Dedifferentiated amniotic fluid mesenchymal stem cell (primary cell): ENCODE measurements around the gene SCG5.
"Not testable (repeated sequence)": the region's sequence is repeated elsewhere in the genome, so short reads cannot be mapped to it uniquely, and the experiment has no call there.

Experiments used
- DNase-seq: peaks from one replicate; pipeline ENCODE4 v3.0.0-alpha.2; 2016; ENCODE audit errors: extremely low spot score

SCG5 gene, protein sequence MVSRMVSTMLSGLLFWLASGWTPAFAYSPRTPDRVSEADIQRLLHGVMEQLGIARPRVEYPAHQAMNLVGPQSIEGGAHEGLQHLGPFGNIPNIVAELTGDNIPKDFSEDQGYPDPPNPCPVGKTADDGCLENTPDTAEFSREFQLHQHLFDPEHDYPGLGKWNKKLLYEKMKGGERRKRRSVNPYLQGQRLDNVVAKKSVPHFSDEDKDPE

DNA sequence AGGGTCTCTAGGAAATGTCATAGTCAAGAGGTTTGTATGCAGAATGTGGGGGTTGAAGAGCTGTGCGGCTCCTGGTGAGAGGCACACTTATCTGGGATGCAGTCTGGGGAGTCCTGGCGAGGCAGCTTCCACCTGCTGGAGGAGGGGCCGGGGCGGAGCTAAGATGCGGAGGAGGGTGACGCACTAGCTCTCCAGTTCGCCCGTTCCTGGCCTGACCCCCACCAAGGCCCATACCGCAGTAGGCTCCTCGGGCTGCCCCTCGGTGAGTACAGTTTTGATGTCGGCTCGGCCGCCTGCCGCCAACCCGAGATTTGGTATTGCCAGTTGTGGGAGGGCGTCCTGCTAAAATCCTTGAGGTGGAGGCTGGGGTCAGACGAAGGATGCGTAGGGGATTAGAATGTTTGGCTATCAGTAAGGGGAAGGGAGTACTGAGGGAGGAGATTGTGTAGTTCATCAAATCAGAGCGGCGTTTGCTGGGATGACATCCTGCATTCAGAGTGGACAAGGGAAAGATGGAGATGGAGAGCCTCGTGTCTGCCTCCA lies at the start of gene SCG5:
TSS of gene SCG5 (plus strand) at position 194 of the 543 bp plus-strand sequence. CDS start 1,883 bp downstream, outside the sequence.
- DNase-seq = no peak

DNA sequence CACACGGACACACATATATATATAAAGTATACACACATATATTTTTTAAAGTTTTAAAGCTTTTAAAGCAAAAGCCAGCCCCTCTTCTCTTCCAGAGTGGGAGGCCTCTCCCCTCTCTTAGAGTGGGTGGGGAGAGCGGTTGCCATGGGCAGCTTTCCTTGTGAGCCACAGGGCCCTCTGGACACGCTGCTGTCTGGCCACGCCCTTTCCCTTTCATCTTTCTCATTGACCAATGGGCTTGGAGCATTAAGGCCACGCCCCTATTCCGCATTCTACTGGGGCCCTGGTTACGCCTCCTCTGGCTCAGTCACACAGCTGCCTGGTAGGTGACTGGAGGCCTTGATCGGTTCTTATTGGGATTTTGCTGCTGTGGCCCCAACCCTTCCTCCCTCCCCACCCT lies 48.4 kb upstream of the SCG5 start, which contains the start of gene GOLGA8N:
TSS of gene GOLGA8N (plus strand) at position 306 of the 400 bp plus-strand sequence.
- DNase-seq = not testable (repeated sequence)

DNA sequence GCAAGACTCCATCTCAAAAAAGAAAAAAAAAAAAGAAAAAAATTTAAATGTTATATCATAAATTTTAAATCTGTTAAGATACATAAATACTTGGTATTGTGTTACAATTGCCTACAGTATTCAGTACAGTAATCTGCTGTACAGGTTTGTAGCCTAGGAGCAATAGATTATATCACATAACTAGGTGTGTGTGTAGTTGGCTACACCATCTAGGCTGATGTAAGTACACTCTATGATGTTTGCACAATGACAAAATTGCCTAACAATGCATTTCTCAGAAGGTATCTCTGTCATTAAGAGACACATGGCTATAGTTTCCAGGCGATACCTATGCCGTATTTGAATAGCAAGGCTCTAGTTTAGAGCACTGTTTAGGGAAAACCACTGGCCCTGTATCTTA lies 32.0 kb upstream of the SCG5 start:
- DNase-seq = not testable (repeated sequence)

DNA sequence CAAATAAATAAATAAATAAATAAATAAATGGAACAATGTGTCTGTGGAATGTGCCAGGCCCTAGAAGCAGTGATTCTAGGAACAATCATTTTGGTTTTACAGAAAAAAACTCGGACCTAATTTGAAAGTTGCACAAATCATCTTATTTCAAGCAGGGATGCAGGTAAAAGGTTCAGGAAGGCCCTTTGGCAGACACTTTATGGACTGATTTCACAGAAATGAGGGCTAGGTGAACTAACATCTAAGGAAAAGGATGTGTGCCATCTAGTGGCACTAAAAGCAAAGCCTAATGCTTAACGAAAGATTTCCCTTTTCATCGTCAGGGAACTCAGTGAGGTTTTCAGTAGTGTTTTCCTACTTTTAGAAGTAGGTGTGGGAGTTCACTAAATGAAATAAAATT lies 30.8 kb upstream of the SCG5 start:
- not testable (repeated sequence) for DNase-seq

DNA sequence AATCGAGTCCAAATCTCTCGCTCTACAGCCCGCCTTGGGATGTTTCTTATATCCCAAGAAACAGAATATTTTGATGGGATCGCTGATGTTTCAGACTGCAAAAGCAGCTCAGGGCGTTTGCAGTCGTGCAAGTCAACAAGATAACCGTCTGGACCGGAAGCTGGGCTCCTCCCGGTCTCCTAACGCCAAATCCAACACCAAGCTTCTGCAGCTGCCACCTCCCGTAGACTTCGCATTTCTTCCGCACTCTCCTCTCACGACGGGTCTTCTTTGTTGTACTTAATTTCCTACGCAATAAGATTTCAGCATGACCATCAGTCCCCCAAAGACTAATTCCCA lies 26.8 kb upstream of the SCG5 start:
- DNase-seq = not testable (repeated sequence)

DNA sequence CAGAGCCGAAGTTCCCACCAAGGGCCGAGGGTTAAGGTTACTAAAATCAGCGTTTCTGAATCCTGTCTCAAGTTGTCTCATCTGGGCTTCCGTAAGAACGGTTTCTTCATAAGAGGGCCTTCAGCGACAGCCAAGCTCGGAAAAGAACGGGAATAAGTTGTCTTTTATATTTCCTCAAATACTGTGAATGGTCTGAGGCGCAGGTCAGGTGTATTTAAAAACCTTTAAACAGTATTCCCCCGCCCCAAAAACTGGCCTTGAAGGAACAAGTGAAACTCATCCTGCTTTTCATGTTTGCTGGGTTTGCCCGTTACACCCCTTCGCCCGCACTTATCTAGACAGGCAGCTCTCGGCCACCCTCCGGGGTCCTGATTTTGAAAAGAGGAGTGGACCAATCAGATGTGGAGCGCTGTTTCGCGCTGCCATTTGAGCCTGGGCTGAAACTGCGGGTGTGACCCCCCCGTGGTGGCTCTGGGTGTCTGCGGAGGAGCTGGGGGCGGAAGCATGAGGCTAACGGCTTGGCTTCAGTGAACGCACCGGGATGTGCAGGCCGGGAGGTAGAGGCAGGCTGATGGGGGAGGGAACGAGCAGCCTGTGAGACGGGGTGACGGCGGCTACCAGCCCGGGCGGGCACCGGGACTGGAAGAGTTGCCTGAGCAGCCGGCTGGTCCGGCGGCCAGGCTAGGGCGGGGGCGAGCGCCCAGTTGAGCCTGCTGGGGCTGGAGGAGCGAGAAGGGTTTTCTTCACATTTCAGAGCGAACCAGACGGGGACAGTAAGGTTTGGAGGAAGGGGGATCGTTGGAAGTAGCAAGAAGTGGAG lies 26.2 kb upstream of the SCG5 start, which contains the start of gene ARHGAP11A:
TSS of gene ARHGAP11A (plus strand) at position 454 of the 820 bp plus-strand sequence. CDS start 708 bp downstream, outside the sequence.
- peak; percentile 83 for DNase-seq

DNA sequence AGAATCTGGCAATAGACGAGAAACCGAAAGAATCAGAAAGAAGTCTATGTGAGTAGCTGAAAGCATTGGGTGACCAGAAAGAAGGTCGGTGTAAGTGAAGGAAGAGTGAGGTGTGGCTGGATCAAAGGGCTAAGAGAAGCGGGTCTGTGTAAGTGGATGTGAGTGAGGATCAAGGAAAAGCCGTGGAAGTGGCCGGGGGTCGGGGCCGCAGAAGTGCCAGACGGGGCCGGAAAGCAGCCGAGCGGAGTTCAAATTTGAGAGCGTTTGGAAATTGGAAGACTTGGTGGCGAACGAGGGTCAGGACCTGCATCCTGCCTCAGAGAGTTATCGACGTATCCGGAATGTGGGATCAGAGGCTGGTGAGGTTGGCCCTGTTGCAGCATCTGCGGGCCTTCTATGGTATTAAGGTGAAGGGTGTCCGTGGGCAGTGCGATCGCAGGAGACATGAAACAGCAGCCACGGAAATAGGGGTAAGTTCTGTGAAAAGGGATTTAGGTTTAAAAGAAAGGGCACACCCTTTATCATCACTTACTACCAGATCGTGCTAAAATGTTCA lies 25.6 kb upstream of the SCG5 start:
- DNase-seq = not testable (repeated sequence)

DNA sequence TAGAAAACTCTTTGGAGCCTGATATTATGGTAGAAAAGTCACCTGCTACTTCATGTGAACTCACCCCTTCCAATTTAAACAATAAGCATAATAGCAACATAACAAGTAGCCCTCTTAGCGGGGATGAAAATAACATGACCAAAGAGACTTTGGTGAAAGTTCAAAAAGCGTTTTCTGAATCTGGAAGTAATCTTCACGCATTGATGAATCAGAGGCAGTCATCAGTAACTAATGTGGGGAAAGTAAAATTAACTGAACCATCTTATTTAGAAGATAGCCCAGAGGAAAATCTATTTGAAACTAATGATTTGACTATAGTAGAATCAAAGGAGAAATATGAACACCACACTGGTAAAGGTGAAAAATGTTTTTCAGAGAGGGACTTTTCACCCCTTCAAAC lies 5.1 kb upstream of the SCG5 start:
- DNase-seq = no peak

DNA sequence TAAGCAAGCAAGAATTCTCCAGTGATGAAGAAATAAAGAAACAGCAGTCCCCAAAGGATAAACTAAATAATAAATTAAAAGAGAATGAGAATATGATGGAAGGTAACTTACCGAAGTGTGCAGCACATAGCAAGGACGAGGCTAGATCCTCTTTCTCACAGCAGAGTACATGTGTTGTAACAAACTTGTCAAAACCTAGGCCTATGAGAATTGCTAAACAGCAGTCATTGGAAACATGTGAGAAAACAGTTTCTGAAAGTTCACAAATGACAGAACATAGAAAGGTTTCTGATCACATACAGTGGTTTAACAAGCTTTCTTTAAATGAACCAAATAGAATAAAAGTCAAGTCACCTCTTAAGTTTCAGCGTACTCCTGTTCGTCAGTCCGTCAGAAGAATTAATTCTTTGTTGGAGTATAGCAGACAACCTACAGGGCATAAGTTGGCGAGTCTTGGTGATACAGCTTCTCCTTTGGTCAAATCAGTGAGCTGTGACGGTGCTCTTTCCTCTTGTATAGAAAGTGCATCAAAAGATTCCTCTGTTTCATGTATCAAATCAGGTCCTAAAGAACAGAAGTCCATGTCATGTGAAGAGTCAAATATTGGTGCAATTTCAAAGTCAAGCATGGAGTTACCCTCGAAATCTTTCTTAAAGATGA lies 4.5 kb upstream of the SCG5 start:
- DNase-seq = no peak

DNA sequence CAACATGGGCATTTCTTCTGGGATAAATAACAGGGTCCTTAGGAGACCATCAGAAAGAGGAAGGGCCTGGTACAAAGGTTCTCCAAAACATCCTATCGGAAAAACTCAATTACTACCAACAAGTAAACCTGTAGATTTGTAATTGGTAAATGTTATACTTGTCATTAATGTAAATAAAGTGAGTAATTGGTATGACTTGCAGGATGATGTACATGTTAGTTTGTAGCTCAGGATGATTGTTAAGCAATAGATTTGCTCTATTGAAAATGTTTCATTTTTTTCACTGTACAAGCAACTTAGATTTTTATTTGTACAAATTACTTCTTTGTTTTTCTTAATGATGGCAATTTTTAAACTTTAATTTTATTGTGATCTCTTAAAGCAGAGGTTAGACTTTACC lies 3.8 kb upstream of the SCG5 start:
- no peak for DNase-seq

DNA sequence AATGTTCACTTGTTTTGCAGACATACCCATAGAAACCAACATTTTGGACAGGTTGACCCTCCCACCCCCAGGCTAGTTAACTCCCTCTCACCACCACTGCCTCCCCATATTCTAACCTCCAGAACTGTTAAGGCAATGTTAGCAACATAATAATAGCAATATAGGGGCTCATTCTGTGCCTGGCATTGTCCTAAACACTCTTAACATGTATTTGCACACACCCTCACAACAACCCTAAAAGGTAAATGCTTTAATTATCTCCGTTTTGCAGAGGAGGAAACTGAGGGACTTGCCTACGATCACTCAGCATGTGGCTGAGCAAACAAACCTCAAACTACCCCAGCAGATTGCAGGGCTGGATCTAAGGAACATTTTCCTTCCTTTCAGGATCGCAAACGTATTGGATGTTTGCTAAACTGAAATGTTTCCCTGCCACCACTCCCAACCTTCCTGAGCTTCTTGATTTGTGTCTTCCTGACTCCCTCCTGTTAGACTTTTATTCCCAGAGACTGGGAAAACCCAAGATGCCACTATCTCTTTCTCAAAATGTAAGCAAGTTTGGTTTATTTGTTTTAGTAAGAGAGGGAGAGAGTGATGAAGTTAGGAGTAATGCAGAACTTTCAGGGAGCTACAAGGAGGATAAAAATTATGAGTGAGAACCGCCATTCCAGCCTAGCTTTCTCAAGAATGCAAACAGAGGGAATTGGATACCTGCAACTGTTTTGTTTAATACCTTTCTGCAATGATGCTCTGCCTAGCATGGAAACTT lies 1.3 kb downstream of the SCG5 start:
- no peak for DNase-seq

DNA sequence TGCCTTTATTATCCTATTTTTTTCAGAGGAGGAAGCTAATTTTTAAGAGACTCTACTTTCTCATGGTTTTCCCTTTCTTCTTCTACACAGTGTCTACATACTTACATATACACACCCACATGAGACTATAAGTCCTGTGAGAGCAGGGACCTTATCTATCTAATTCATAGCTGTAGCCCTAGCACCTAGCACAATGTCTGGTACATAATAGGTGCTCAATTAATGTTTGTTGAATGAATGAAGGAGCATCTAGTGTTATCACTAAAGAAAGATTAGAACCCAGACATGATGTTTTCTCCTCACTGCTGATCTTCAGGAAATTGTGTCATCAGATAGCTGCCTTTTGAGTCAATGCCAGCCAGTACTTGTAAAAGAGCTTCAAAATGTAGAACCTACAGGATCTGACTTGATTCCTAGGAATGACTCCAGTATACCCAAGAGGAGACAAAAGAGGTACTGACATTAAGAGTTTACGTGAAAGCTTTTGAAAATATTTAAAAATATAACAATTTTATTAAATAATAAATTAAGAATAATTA lies 2.5 kb downstream of the SCG5 start:
- no peak for DNase-seq

DNA sequence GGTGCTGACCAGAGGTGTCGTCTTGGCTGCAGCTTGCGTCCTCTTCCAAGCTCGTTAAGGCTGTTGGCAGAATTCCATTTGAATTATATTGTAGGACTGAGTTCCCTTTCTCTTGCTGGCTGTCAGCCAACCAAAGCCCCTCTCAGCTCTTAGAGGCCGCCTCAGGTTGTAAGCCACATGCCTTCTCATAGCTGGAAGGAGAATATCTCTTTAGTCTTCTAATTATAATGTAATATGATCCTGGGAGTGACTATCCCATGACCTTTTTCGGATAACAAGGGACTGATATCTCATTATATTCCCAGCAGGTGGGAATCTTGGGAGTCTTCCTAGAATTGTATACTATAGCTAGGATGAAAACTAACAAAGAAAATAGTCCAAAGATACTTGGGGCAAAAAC lies 4.8 kb downstream of the SCG5 start:
- peak; percentile 3 for DNase-seq

DNA sequence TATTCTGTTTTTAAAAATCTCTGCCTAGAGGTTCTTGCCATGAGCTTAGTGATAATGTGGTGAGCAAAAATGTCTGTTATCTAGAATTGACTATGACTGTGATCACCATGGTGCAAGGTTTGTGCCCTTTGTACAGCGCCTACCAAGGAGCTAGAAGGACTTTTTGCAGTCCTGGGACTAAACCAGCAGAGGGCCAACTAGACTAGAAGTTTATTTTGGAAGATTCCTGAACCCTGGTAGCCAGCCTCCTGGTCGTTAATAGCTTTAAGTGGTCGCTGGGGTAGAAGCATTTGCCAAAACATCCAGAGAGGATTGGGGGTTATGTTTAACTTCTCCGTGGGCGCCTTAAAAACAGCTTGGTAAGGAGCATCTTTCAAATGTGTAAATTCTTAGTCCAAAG lies 7.8 kb downstream of the SCG5 start:
- no peak for DNase-seq

DNA sequence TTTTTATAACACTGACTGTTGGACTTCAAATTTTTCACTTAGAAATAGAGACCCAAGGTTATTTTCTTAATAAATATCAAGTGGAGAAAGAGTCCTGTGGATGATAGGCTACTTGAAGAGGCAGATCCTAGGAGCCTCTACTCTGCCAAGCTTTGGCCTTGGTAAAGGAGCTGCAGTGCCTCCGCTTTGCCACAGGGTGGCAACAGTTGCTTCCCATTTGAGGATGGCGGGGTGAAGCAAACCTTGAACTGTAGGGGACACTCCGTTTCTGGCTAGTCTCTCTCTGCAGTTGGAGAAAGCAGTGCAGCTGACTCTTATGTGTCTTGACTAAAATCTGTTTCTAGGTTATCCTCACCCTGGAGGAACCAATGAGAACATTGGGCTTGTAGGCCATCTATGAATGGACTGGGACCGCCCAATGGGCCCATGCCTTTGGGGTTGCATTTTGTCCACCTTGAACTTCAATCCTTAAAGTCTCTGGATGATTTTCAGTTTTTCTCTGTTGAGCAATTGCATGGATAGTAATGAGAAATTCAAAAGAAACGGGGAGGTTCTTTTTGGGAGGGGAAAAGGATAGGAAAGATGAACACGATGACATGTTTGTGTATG lies 9.8 kb downstream of the SCG5 start:
- DNase-seq = peak; percentile 69

DNA sequence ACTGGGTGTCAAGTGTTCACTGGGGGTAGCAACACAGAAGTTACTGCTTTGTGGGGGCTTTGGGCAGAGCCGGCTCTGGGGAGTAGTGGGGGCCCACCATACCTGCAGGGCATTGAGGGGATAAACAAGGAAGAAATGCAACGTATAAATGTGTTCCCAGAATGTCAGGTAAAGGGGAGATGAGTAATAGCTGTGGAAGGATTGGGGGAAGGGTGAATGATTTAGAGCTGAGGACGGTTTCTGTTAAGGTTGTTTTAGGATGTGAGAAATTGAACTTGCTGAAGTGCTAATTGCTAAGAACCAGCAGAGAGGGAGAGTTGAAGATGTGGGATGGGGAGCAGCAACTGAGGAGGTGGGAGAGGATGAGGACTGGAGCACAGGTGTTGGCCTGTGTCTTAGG lies 10.7 kb downstream of the SCG5 start:
- no peak for DNase-seq

DNA sequence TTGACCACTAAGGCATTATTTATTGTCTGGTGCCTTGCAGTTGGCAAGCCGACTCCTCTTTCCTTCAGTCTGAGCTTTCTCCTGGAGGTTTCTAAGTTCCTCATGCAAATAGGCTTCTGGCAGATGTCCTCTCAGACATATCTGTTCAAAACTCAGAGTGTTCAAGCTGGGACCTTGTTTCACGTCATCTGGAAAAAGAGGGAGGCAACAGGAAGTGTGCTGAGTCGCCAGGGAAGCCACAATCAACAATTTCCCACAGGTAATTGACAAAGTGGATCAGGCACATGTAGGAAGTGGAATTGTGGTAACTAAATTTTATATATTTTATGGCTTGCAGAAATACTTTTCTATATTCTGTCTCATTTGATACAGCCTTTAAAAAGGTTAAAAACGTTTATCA lies 14.6 kb downstream of the SCG5 start:
- no peak for DNase-seq

DNA sequence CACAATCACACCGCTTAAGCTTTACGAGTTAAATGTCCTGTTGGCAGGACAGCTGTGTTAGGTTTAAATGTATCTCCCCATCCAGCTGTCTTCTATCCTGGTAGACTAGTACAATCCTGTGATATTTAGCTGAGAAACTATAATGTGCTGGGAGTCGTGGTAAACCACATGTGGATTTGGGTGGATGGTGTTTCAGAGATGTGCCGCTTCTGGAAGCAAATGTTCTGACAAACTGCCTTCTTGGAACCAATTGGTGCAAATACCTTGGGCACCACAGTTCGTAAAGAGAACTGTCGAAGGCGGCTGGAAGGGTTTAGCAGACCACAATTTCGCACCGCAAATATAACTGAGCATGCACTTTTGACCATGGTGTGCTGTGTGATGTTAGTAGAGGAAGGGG lies 15.0 kb downstream of the SCG5 start:
- no peak for DNase-seq

DNA sequence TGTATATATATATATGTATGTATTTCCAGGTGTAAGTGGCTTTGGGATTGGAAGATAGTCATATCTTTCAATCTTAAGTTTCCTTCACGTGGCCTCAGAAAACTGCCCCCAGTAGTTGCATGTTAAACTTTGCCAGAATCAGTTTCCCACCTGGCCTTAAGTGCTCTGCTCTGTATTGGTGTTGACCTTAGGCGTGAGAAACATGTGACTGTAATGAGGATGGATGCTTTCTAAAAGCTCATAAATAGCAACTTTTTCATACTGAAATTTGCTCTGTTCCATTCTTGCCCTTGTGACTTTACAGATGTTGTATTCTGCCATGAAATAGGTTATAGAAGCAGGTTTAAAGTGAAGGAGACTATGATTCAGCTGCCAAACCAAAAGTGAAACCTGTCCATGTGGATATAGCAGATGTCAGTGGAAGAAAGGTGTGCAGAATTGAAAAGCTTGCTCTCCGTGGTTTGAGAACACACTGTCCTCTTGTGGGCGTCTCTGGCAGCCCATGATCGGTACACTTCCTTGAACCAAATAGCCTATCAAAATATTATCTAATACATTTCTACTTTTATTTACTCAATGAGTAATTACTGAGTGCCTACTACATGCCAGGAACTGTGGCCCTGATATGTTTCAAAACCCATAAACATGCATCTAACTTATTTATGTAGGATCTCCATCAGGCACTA lies 15.8 kb downstream of the SCG5 start:
- DNase-seq = no peak

DNA sequence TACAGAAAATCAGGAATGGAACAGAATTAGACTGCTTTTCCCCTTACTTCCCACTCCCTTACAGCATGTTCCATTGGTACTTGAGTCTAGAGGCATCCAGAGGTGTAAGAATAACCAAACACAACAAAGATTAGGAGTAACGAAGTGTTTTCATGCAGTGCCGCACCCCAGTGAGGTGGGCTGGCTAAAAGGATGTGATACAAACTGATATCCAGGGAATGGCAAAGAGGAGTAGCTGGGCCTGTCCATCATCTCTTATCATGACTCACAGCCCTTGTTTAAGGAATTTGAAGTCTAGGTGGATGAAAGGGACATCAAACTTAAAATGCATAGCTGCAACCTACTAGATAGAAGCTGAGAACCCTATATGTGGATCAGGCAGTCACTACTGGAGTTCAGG lies 16.4 kb downstream of the SCG5 start:
- no peak for DNase-seq
